ENCODE results near the gene ASTL. TPM values are rescaled to one million over a fixed set of nuclear protein-coding genes. Genes with fewer than 3 reads are reported as not detected.

The ASTL gene
- polyA plus RNA-seq, 3 donors, result 0.71 TPM; not detected in 2

GRCh38 chr2:96110621-96111256 lies 27.6 kb downstream of the ASTL start:
- Histone ChIP-seq H3K79me2 (ENCODE audit: insufficient read depth, low read length) (no peaks in the 10 kb centered on the region), H3K27ac (ENCODE audit: low read depth in 1 of 2, low read length in 2 of 2) (no peak overlapping the region), H3K4me2 (replicated peaks; ENCODE audit: extremely low read depth, low read length, poor library complexity, severe bottlenecking) (no peak overlapping the region), H3K4me1 (ENCODE audit: control insufficient read depth in 1 of 2, insufficient read depth in 2 of 2, low read length in 2 of 2) (no peaks in the 10 kb centered on the region), H3K27me3 (ENCODE audit: control insufficient read depth in 2 of 2, insufficient read depth in 2 of 2, low read length in 2 of 2) (peaks cover under 1 to 11% of the 10 kb centered on the region in 2 donors), H3K36me3 (replicated peaks in 1 of 2; ENCODE audit: control insufficient read depth in 1 of 2, insufficient read depth in 2 of 2, low read length in 2 of 2) (no peaks in the 10 kb centered on the region), H2AFZ (ENCODE audit: insufficient read depth, low read depth, low read length, poor library complexity, severe bottlenecking) (no peak overlapping the region), H3K4me3 (replicated peaks in 1 of 3; ENCODE audit: low read depth in 2 of 3, low read length in 3 of 3) (no peak overlapping the region), H3K9ac (ENCODE audit: insufficient read depth, low read length, poor library complexity, severe bottlenecking) (no peak overlapping the region), H3K9me3 (replicated peaks in 1 of 2; ENCODE audit: control insufficient read depth in 1 of 2, insufficient read depth in 1 of 2, low read length in 2 of 2) (peaks cover 2 to 7% of the 10 kb centered on the region in 2 donors), H4K20me1 (ENCODE audit: insufficient read depth, low read length) (no peaks in the 10 kb centered on the region)
- Mint-ChIP-seq H3K27me3 (ENCODE audit: low read depth in 3 of 3) (peaks cover 14 to 36% (median 15%) of the 10 kb centered on the region in 3 donors), H3K27ac (no peak overlapping the region), H3K4me1 (peaks cover 2% of the 10 kb centered on the region), H3K4me3 (no peak overlapping the region), H3K36me3 (peaks cover 2 to 5% of the 10 kb centered on the region in 2 donors), H3K9me3 (peaks cover 5 to 22% (median 15%) of the 10 kb centered on the region in 7 donors)
- no peak for TF ChIP-seq CTCF (IDR thresholded peaks at IDR 0.05)
- intact Hi-C loops (cut with micrococcal nuclease), result loop anchor here in 1 of 2 donors (10.0 kb wide), 2 partner anchors 64 to 86 kb away; no protein-coding TSS in a partner anchor
- 83% methylated on average over 8 of the region's 13 CpGs for WGBS (ENCODE audit: insufficient coverage)
- no peak for DNase-seq

GRCh38 chr2:96109931-96110511 lies 28.3 kb downstream of the ASTL start:
- TF ChIP-seq CTCF (IDR thresholded peaks at IDR 0.05), result no peak
- H2AFZ ChIP-seq (ENCODE audit: insufficient read depth, low read depth, low read length, poor library complexity, severe bottlenecking), result no peak overlapping the region
- H3K4me2 ChIP-seq (replicated peaks; ENCODE audit: extremely low read depth, low read length, poor library complexity, severe bottlenecking), result no peak overlapping the region
- intact Hi-C loops (cut with micrococcal nuclease), result loop anchor here in 1 of 2 donors (10.0 kb wide), 2 partner anchors 65 to 85 kb away; no protein-coding TSS in a partner anchor
- Mint-ChIP-seq H3K4me3 (no peak overlapping the region), H3K4me1 (no peaks in the 10 kb centered on the region), H3K27ac (no peak overlapping the region), H3K9me3 (peaks cover 10 to 22% (median 17%) of the 10 kb centered on the region in 7 donors), H3K27me3 (ENCODE audit: low read depth in 3 of 3) (peaks cover 6 to 29% (median 14%) of the 10 kb centered on the region in 3 donors), H3K36me3 (no peaks in the 10 kb centered on the region)
- no peak for DNase-seq
- no peaks in the 10 kb centered on the region for H3K36me3 ChIP-seq (replicated peaks in 1 of 2; ENCODE audit: control insufficient read depth in 1 of 2, insufficient read depth in 2 of 2, low read length in 2 of 2)
- no peaks in the 10 kb centered on the region for H4K20me1 ChIP-seq (ENCODE audit: insufficient read depth, low read length)
- H3K4me3 ChIP-seq (replicated peaks in 1 of 3; ENCODE audit: low read depth in 2 of 3, low read length in 3 of 3), result no peak overlapping the region
- no peak overlapping the region for H3K27ac ChIP-seq (ENCODE audit: low read depth in 1 of 2, low read length in 2 of 2)
- H3K27me3 ChIP-seq (ENCODE audit: control insufficient read depth in 2 of 2, insufficient read depth in 2 of 2, low read length in 2 of 2), result peaks cover 0 to 4% of the 10 kb centered on the region in 2 donors
- peaks cover 9 to 14% of the 10 kb centered on the region in 2 donors for H3K9me3 ChIP-seq (replicated peaks in 1 of 2; ENCODE audit: control insufficient read depth in 1 of 2, insufficient read depth in 1 of 2, low read length in 2 of 2)
- H3K4me1 ChIP-seq (ENCODE audit: control insufficient read depth in 1 of 2, insufficient read depth in 2 of 2, low read length in 2 of 2), result no peaks in the 10 kb centered on the region
- no peaks in the 10 kb centered on the region for H3K79me2 ChIP-seq (ENCODE audit: insufficient read depth, low read length)
- no peak overlapping the region for H3K9ac ChIP-seq (ENCODE audit: insufficient read depth, low read length, poor library complexity, severe bottlenecking)
- 95% methylated on average over 3 of the region's 3 CpGs for WGBS (ENCODE audit: insufficient coverage)
